SK-N-MC (cell line): Measurements from ENCODE around the gene GDA.

ENCODE experiments used
- DNase-seq: peaks from one replicate; pipeline ENCODE4 v3.0.0-alpha.2; 2011; ENCODE audit warnings: low read depth, low spot score
- H3K27ac ChIP-seq: fragments of 200-600 bp; sonication (generic); 2 replicates; pipeline ENCODE4 v1.5.1; 2016; ENCODE audit warnings: mixed run types
- H3K36me3 ChIP-seq: fragments of 200-600 bp; sonication (generic); 2 replicates; pipeline ENCODE4 v1.6.1; 2017; ENCODE audit warnings: antibody characterized with exemption, low read length, mixed read lengths; ENCODE audit not compliant: insufficient read depth
- H3K4me3 ChIP-seq: fragments of 200-600 bp; sonication (generic); 2 replicates; pipeline ENCODE4 v1.5.1; 2016
- H3K9ac ChIP-seq: fragments of 200-600 bp; sonication (generic); 2 replicates; pipeline ENCODE4 v1.8.0; 2017; ENCODE audit warnings: mixed run types, mixed read lengths; ENCODE audit not compliant: insufficient read length
- H3K9me3 ChIP-seq: fragments of 200-600 bp; sonication (generic); 2 replicates; pipeline ENCODE4 v1.6.1; 2017; ENCODE audit warnings: low read depth, mild to moderate bottlenecking, antibody characterized with exemption, low read length, moderate library complexity, mixed read lengths
- EZH2 ChIP-seq: fragments of 200-600 bp; sonication (generic); IDR thresholded peaks from one replicate; pipeline ENCODE4 v1.6.1; 2017; ENCODE audit warnings: antibody characterized with exemption
- FOXP2 ChIP-seq: optimal IDR thresholded peaks from 2 replicates; pipeline ENCODE3; 2011; ENCODE audit warnings: mild to moderate bottlenecking, moderate library complexity; ENCODE audit not compliant: insufficient read depth; ENCODE audit errors: extremely low read length, control extremely low read depth
- POLR2AphosphoS5 ChIP-seq: IDR thresholded peaks from 2 replicates; pipeline ENCODE4 v1.6.1; 2012; ENCODE audit warnings: mild to moderate bottlenecking, low read depth, low read length, borderline replicate concordance

GDA gene

GRCh38 chr9:72149231-72149975 lies at the start of gene GDA:
GDA (plus strand) TSS chr9:72149440; CDS start chr9:72149560, 120 bp downstream.
- TF ChIP-seq POLR2AphosphoS5 = no peak
- TF ChIP-seq EZH2 = peak; percentile 55
- TF ChIP-seq FOXP2 = no peak
- Histone ChIP-seq H3K36me3 (no peaks in the 10 kb centered on the region), H3K9me3 (no peaks in the 10 kb centered on the region), H3K27ac (no peak within 1 kb of the TSS), H3K9ac (no peak within 1 kb of the TSS), H3K4me3 (peak within 1 kb of the TSS; percentile 41)
- no peak for DNase-seq

- Histone ChIP-seq H3K27ac (no peak overlapping the region), H3K9ac (no peak overlapping the region), H3K36me3 (no peaks in the 10 kb centered on the region), H3K9me3 (no peaks in the 10 kb centered on the region), H3K4me3 (no peak overlapping the region)
- no peak for DNase-seq
- no peak for TF ChIP-seq POLR2AphosphoS5
- no peak for TF ChIP-seq FOXP2
- TF ChIP-seq EZH2 = no peak
Measured at GRCh38 chr9:72102520-72102919, 46.7 kb upstream of the GDA start.

GRCh38 chr9:72113056-72113455 lies 36.2 kb upstream of the GDA start:
- no peak for TF ChIP-seq POLR2AphosphoS5
- no peak for TF ChIP-seq FOXP2
- no peak for TF ChIP-seq EZH2

GRCh38 chr9:72119853-72120252 lies 29.4 kb upstream of the GDA start:
- H3K36me3 ChIP-seq = no peaks in the 10 kb centered on the region
- no peak for TF ChIP-seq POLR2AphosphoS5
- TF ChIP-seq EZH2 = no peak
- TF ChIP-seq FOXP2 = no peak
- H3K9ac ChIP-seq = no peak overlapping the region
- H3K27ac ChIP-seq = no peak overlapping the region
- no peaks in the 10 kb centered on the region for H3K9me3 ChIP-seq
- DNase-seq = no peak
- H3K4me3 ChIP-seq = no peak overlapping the region

More at GRCh38 chr9:72113056-72113455, 36.2 kb upstream of the GDA start:
- no peak for DNase-seq
- no peak overlapping the region for H3K9ac ChIP-seq
- no peak overlapping the region for H3K27ac ChIP-seq
- no peaks in the 10 kb centered on the region for H3K36me3 ChIP-seq
- H3K9me3 ChIP-seq = no peaks in the 10 kb centered on the region
- no peak overlapping the region for H3K4me3 ChIP-seq

DNA sequence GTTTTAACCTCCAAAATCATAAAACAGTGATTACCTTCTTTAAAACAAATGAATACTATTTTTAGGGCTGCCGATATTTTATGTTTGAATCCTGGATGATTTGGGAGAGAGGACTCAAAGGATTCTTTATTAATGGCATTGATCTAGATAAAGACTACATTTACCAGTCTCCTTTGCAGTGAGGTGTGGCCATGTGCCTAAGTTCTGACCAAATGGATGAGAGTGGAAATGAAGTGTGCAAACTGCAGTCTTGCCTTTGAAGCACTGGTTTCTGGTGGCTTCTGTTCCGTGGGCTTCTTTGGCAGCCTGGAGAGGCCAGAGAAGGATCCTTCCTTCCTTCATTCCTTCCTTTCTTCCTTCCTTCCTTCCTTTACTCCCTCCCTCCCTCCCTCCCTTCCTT lies 24.3 kb upstream of the GDA start:
- no peaks in the 10 kb centered on the region for H3K36me3 ChIP-seq
- no peak for DNase-seq
- H3K4me3 ChIP-seq = no peak overlapping the region
- H3K9me3 ChIP-seq = no peaks in the 10 kb centered on the region
- H3K27ac ChIP-seq = no peak overlapping the region
- TF ChIP-seq POLR2AphosphoS5 = no peak
- no peak overlapping the region for H3K9ac ChIP-seq

DNA sequence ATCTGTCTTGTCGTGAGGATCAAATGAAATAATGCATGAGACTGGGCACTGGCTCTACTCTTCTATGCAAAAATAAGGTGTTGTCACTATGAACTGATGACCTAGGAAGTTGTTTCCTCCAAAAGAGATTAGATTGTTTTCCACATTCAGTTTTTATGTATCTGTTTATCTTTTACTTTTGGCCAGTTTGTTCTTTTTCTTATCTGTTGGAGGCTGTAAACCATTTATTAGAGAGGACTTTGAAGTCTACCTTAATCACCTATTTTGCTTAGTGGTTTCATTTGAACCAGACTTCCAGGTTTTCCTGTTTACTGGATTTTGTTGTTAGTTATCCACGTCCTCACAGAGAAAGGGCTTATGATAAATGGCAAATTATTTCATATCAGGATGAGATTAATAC lies 21.5 kb upstream of the GDA start:
- Histone ChIP-seq H3K4me3 (no peak overlapping the region), H3K27ac (no peak overlapping the region), H3K36me3 (no peaks in the 10 kb centered on the region), H3K9ac (no peak overlapping the region), H3K9me3 (no peaks in the 10 kb centered on the region)
- no peak for TF ChIP-seq POLR2AphosphoS5
- TF ChIP-seq EZH2 = no peak
- no peak for TF ChIP-seq FOXP2
- DNase-seq = no peak

DNA sequence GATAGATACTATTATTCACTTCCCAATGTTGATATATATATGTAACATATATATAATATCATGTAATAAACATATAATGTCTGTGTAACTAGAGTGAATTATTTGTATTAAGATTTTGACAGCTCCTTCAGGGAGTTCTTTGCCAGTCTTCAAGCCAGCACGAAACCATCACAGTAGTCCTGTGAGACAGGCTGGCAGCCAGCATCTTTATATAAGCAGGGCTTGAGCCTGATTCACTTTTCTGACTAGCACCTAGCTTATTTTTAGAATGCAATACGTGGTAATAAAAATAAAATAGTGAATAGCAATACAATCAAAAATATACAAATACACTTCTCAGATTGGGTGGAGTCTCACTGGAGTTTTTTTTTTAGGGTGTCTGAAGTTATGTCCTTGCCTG lies 20.7 kb upstream of the GDA start:
- no peak overlapping the region for H3K9ac ChIP-seq
- no peak overlapping the region for H3K27ac ChIP-seq
- DNase-seq = no peak
- H3K36me3 ChIP-seq = no peaks in the 10 kb centered on the region
- no peak for TF ChIP-seq EZH2
- TF ChIP-seq POLR2AphosphoS5 = no peak
- no peak for TF ChIP-seq FOXP2
- H3K9me3 ChIP-seq = no peaks in the 10 kb centered on the region
- H3K4me3 ChIP-seq = no peak overlapping the region

DNA sequence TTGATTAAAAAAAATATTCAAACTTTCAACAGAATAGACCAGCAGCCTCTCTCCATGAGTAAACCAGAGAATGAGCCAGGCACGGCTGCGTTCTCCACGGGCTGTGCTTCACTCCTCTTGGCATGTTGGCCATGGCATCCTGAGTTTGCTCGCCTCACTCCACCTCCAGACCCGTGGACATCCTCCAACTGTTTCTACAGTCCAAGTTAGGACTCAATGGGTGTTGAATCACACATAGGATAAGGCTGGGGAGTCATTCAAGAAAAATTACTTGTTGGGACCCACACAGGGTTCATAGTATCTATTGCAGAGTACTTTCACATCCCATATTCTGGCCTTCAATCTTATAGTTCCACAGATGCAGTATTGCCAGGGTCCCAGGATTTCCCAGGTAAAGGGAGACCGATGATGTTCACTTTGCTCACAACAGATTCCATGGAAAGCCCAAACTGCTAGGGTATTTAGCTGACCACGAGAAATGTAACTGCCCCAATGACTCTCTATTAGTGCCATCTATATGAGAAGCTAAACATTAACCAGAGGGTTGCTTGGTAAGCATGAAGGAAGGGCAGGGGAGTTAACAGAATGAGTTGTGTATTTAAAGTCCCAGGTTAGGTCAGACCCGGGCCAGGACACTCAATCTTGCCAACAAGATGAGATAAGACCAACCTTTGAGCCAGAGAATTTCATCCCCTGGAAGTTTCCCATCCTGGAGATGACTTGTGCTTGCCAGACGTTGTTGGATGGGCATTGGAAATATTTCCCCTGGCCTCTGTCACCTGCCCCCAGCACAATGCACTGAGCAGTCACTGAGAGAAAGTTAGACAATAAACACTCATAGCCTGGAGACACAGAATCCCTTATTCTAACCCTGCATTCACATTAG lies 19.7 kb upstream of the GDA start:
- Histone ChIP-seq H3K27ac (no peak overlapping the region), H3K9ac (no peak overlapping the region), H3K36me3 (no peaks in the 10 kb centered on the region), H3K9me3 (no peaks in the 10 kb centered on the region), H3K4me3 (no peak overlapping the region)
- DNase-seq = no peak
- TF ChIP-seq POLR2AphosphoS5 (no peak), FOXP2 (no peak), EZH2 (no peak)

- no peak for TF ChIP-seq EZH2
- TF ChIP-seq FOXP2 = no peak
- no peak for TF ChIP-seq POLR2AphosphoS5
- DNase-seq = no peak
- Histone ChIP-seq H3K9me3 (no peaks in the 10 kb centered on the region), H3K9ac (no peak overlapping the region), H3K27ac (no peak overlapping the region), H3K4me3 (no peak overlapping the region), H3K36me3 (no peaks in the 10 kb centered on the region)
Measured at GRCh38 chr9:72130321-72130720, 18.9 kb upstream of the GDA start.
